ENCODE measurements around the gene WIZ. TPM values are rescaled to one million over a fixed set of nuclear protein-coding genes. Genes with fewer than 3 reads are reported as not detected.
"Not testable (repeated sequence)": the region's sequence is repeated elsewhere in the genome, so short reads cannot be mapped to it uniquely, and the experiment has no call there.

Gene WIZ
- total and polyA plus RNA-seq, 2 of the 4 experiments (the other 2 are of a cell fraction), result 0.90 to 27.1 TPM

DNA sequence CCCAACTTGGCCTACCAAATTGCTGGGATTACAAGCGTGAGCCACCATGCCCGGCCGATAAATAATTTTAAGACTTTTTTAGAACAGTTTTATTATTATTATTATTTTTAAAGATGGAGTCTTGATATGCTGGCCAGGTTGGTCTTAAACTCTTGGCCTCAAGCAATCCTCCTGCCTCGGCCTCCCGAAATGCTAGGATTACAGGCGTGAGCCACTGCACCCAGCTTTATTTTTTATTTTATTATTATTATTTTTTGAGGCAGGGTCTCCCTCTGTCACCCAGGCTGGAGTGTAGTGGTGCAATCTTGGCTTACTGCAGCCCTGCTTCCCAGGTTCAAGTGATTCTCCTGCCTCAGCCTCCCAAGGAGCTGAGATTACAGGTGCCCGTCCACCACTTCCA, 31.2 kb upstream of the WIZ start:
- H3K4me1 ChIP-seq (ENCODE audit: control insufficient read depth, insufficient read depth, low read length); H3K4me2 ChIP-seq (ENCODE audit: low read depth, low read length); BruUV-seq (replicated peaks); H3K79me1 ChIP-seq (ENCODE audit: low read depth in 1 of 2, low read length in 2 of 2); CTCF ChIA-PET; H4K20me1 ChIP-seq (ENCODE audit: insufficient read depth, low read length); H3K36me3 ChIP-seq (ENCODE audit: control insufficient read depth, insufficient read depth, low read length); H3K27ac ChIP-seq (ENCODE audit: insufficient read depth, low read length); H2BK5ac ChIP-seq (ENCODE audit: low read depth, low read length, poor library complexity, severe bottlenecking); H3K18ac ChIP-seq (ENCODE audit: low read depth, low read length); ATAC-seq (ENCODE audit: low read depth); H3K14ac ChIP-seq (replicated peaks; ENCODE audit: low read depth, low read length); H2BK20ac ChIP-seq (ENCODE audit: low read depth, low read length); H3K56ac ChIP-seq (ENCODE audit: extremely low read depth, insufficient read depth, low read length); H2AK9ac ChIP-seq (replicated peaks; ENCODE audit: low read depth, low read length, poor library complexity); H3K9me3 ChIP-seq (ENCODE audit: control insufficient read depth, insufficient read depth, low read length); H4K8ac ChIP-seq (ENCODE audit: low read depth in 2 of 2, low read length in 2 of 2); H4K5ac ChIP-seq (ENCODE audit: low read depth, low read length); dilution Hi-C loops (cut with HindIII; ENCODE audit: low sequenced_read_pairs, unreplicated experiment); H2BK120ac ChIP-seq (ENCODE audit: low read depth, low read length); H3K4me3 ChIP-seq (ENCODE audit: insufficient read depth, low read depth, low read length); DNase-seq; POLR2A ChIA-PET (ENCODE audit: unreplicated experiment); H2BK15ac ChIP-seq (ENCODE audit: low read depth, low read length); H3K27me3 ChIP-seq (ENCODE audit: control insufficient read depth, insufficient read depth, low read length); H3K9me1 ChIP-seq (ENCODE audit: insufficient read depth, low read length); H3K23ac ChIP-seq (ENCODE audit: low read depth, low read length); H3K4ac ChIP-seq (ENCODE audit: low read depth, low read length); H3K9ac ChIP-seq (ENCODE audit: low read depth, low read length); intact Hi-C loops (cut with micrococcal nuclease); H2AFZ ChIP-seq (replicated peaks; ENCODE audit: low read length, poor library complexity); H4K91ac ChIP-seq (ENCODE audit: insufficient read depth, low read depth, low read length); H2AK5ac ChIP-seq (ENCODE audit: low read depth, low read length); in situ Hi-C loops (cut with MboI; ENCODE audit: low sequenced_read_pairs): not testable (repeated sequence)
- no CpG with 5 or more reads among the region's 7 CpGs for WGBS, 2 experiments (ENCODE audit: extremely low coverage in 2 of 2, insufficient read length in 1 of 2)

Measured in IMR-90 (cell line).